HG02588 (cell line): Measurements from ENCODE around the gene MCAM.

Experiments
- ATAC-seq: cut with Tn5 transposase; IDR thresholded peaks from one replicate; pipeline ENCODE4 v1.9.1; 2021; ENCODE audit warnings: mild to moderate bottlenecking, moderate library complexity; ENCODE audit not compliant: unreplicated experiment

The MCAM gene

GRCh38 chr11:119316729-119317591 lies at the start of gene MCAM:
MCAM (minus strand) TSS chr11:119317130; CDS start chr11:119317101, 29 bp downstream.
- no peak for ATAC-seq

GRCh38 chr11:119365071-119365591 lies 48.2 kb upstream of the MCAM start:
- no peak for ATAC-seq

- ATAC-seq: no peak
These were observed 47.1 kb upstream of the MCAM start for GRCh38 chr11:119363851-119364590.

- ATAC-seq: no peak
These were observed 46.3 kb upstream of the MCAM start for GRCh38 chr11:119363081-119363850.

GRCh38 chr11:119362741-119363080 lies 45.8 kb upstream of the MCAM start:
- ATAC-seq: no peak

- ATAC-seq: no peak
These were observed 45.2 kb upstream of the MCAM start for GRCh38 chr11:119361941-119362725.

- no peak for ATAC-seq
These were observed 44.3 kb upstream of the MCAM start for GRCh38 chr11:119361056-119361787.

- no peak for ATAC-seq
These were observed 42.7 kb upstream of the MCAM start for GRCh38 chr11:119359365-119360214.

- ATAC-seq: no peak
These were observed 40.1 kb upstream of the MCAM start for GRCh38 chr11:119357074-119357473.

- peak; percentile 54 for ATAC-seq
These were observed 39.6 kb upstream of the MCAM start for GRCh38 chr11:119356349-119357031.

GRCh38 chr11:119355091-119355843 lies 38.3 kb upstream of the MCAM start:
- ATAC-seq: no peak

- ATAC-seq: no peak
These were observed 35.9 kb upstream of the MCAM start for GRCh38 chr11:119352857-119353260.

GRCh38 chr11:119351232-119351631 lies 34.3 kb upstream of the MCAM start:
- no peak for ATAC-seq

GRCh38 chr11:119350302-119350701 lies 33.4 kb upstream of the MCAM start:
- ATAC-seq: no peak

GRCh38 chr11:119347940-119348605 lies 31.1 kb upstream of the MCAM start:
- no peak for ATAC-seq

GRCh38 chr11:119347242-119347641 lies 30.3 kb upstream of the MCAM start:
- no peak for ATAC-seq

GRCh38 chr11:119346605-119347004 lies 29.7 kb upstream of the MCAM start, which contains the start of gene MFRP:
MFRP (minus strand) TSS chr11:119346705; CDS start chr11:119346513, 192 bp downstream.
- ATAC-seq: no peak
